DMS79 (cell line): ENCODE data around the gene SHC2.
"Not testable (repeated sequence)": the region's sequence is repeated elsewhere in the genome, so short reads cannot be mapped to it uniquely, and the experiment has no call there.

Experiments used
- DNase-seq: peaks from one replicate; lab custom pipeline; 2025; lab: John Stamatoyannopoulos, UW

The SHC2 gene

GRCh38 chr19:406971-407510 lies 53.8 kb downstream of the SHC2 start:
- DNase-seq = no peak

- DNase-seq = no peak
Observed at GRCh38 chr19:406135-406781, 54.6 kb downstream of the SHC2 start.

- no peak for DNase-seq
Observed at GRCh38 chr19:405121-405965, 55.5 kb downstream of the SHC2 start.

- DNase-seq = no peak
Observed at GRCh38 chr19:403221-404027, 57.4 kb downstream of the SHC2 start.

GRCh38 chr19:402786-403185 lies 58.0 kb downstream of the SHC2 start:
- DNase-seq = no peak

GRCh38 chr19:401866-402511 lies 58.8 kb downstream of the SHC2 start:
- DNase-seq = no peak

GRCh38 chr19:400976-401865 lies 59.6 kb downstream of the SHC2 start:
- no peak for DNase-seq

- DNase-seq = no peak
Observed at GRCh38 chr19:399370-399769, 61.5 kb downstream of the SHC2 start.

- no peak for DNase-seq
Observed at GRCh38 chr19:398719-399118, 62.1 kb downstream of the SHC2 start.

- DNase-seq = no peak
Observed at GRCh38 chr19:397941-398706, 62.7 kb downstream of the SHC2 start.

GRCh38 chr19:397321-397720 lies 63.5 kb downstream of the SHC2 start:
- DNase-seq = no peak

- DNase-seq = no peak
Observed at GRCh38 chr19:395467-395866, 65.4 kb downstream of the SHC2 start.

- DNase-seq = not testable (repeated sequence)
Observed at GRCh38 chr19:394857-395256, 66.0 kb downstream of the SHC2 start.

GRCh38 chr19:393560-393959 lies 67.3 kb downstream of the SHC2 start:
- DNase-seq = not testable (repeated sequence)

- no peak for DNase-seq
Observed at GRCh38 chr19:392375-392970, 68.4 kb downstream of the SHC2 start.

GRCh38 chr19:391726-392374 lies 69.0 kb downstream of the SHC2 start:
- DNase-seq = no peak

- no peak for DNase-seq
Observed at GRCh38 chr19:391207-391557, 69.7 kb downstream of the SHC2 start.

GRCh38 chr19:390386-391206 lies 70.2 kb downstream of the SHC2 start:
- no peak for DNase-seq
